HG03066 (cell line): ENCODE measurements around the gene PGA3.
A peak's percentile ranks its signal among the peaks of the same experiment; 100 is the strongest.
"Not testable (repeated sequence)": the region's sequence is repeated elsewhere in the genome, so short reads cannot be mapped to it uniquely, and the experiment has no call there.

Experiments
- ATAC-seq: cut with Tn5 transposase; IDR thresholded peaks from one replicate; pipeline ENCODE4 v1.9.1; 2021; ENCODE audit warnings: low read depth; ENCODE audit not compliant: unreplicated experiment

The PGA3 gene

GRCh38 chr11:61202950-61203746, at the start of gene PGA3:
TSS of gene PGA3 (plus strand) at chr11:61203515. CDS start at chr11:61203565, 50 bp downstream.
- ATAC-seq: not testable (repeated sequence)

GRCh38 chr11:61153593-61154095, 49.7 kb upstream of the PGA3 start:
- ATAC-seq: no peak

GRCh38 chr11:61154528-61154927, 48.8 kb upstream of the PGA3 start:
- no peak for ATAC-seq

- no peak for ATAC-seq
Measured at GRCh38 chr11:61155312-61155711, 48.0 kb upstream of the PGA3 start.

GRCh38 chr11:61155741-61156140, 47.6 kb upstream of the PGA3 start:
- no peak for ATAC-seq

- no peak for ATAC-seq
Measured at GRCh38 chr11:61157743-61158142, 45.6 kb upstream of the PGA3 start.

GRCh38 chr11:61158691-61159381, 44.5 kb upstream of the PGA3 start:
- no peak for ATAC-seq

- ATAC-seq: no peak
Measured at GRCh38 chr11:61160487-61161189, 42.7 kb upstream of the PGA3 start.

- peak; percentile 63 for ATAC-seq
Measured at GRCh38 chr11:61161190-61162091, 41.9 kb upstream of the PGA3 start, which contains the start of gene VPS37C. TSS of gene VPS37C (minus strand) at chr11:61161426. CDS start at chr11:61138829, 22,597 bp downstream.

- ATAC-seq: no peak
Measured at GRCh38 chr11:61162092-61162941, 41.0 kb upstream of the PGA3 start.

GRCh38 chr11:61163021-61163420, 40.3 kb upstream of the PGA3 start:
- no peak for ATAC-seq

GRCh38 chr11:61163714-61164605, 39.4 kb upstream of the PGA3 start:
- ATAC-seq: no peak

- ATAC-seq: no peak
Measured at GRCh38 chr11:61164606-61165424, 38.5 kb upstream of the PGA3 start.

GRCh38 chr11:61165785-61166184, 37.5 kb upstream of the PGA3 start:
- ATAC-seq: not testable (repeated sequence)

GRCh38 chr11:61166331-61166730, 37.0 kb upstream of the PGA3 start:
- ATAC-seq: not testable (repeated sequence)

- ATAC-seq: no peak
Measured at GRCh38 chr11:61168042-61168688, 35.1 kb upstream of the PGA3 start.

GRCh38 chr11:61168800-61169199, 34.5 kb upstream of the PGA3 start:
- no peak for ATAC-seq
